Ovary (tissue), 3 donors: ENCODE measurements around the gene GPAM.

Experiments used
- CTCF ChIP-seq, 3 donors: fragments of 450-650 bp in 2 of 3; fragments of 200-600 bp in 1 of 3; IDR thresholded peaks; one replicate each; pipeline versions ENCODE4 v1.5.1 to v1.8.0; 2016 to 2022; ENCODE audit warnings: antibody characterized with exemption in 3 of 3, mild to moderate bottlenecking in 1 of 3
- POLR2A ChIP-seq: fragments of 450-650 bp; IDR thresholded peaks from one replicate; pipeline ENCODE4 v1.6.1; 2017; ENCODE audit warnings: antibody characterized with exemption, mild to moderate bottlenecking, moderate library complexity
- donor health status: DM: no; HTN: no; CAD: no.

DNA sequence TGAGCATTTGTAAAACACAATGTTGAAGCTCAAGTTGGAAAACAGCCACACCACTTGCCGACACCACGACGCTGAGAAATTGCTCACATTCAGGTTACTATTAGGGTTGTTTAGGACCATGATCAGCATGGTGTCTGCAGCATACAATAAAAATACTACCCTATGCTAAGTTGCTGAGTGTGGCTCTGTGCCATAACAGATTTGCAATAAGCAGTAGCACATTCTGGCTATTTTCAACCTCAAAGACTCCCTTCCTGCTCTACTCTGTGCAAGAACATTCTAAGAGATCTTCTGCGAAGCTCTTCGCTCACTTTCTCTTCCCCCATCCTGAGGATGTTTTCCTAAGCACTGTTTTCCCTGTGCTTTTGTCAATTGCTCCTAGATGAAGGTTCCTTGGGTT is 38.3 kb downstream of the GPAM start:
- no peak for TF ChIP-seq POLR2A
- no peak for TF ChIP-seq CTCF (IDR thresholded peaks at IDR 0.05)
